HG03095 (cell line): ENCODE results near the gene MAP2K1.
"Not testable (repeated sequence)": the region's sequence is repeated elsewhere in the genome, so short reads cannot be mapped to it uniquely, and the experiment has no call there.

Source experiments
- ATAC-seq: cut with Tn5 transposase; IDR thresholded peaks from one replicate; pipeline ENCODE4 v1.9.1; 2021; ENCODE audit warnings: moderate library complexity; ENCODE audit not compliant: unreplicated experiment

The MAP2K1 gene

DNA sequence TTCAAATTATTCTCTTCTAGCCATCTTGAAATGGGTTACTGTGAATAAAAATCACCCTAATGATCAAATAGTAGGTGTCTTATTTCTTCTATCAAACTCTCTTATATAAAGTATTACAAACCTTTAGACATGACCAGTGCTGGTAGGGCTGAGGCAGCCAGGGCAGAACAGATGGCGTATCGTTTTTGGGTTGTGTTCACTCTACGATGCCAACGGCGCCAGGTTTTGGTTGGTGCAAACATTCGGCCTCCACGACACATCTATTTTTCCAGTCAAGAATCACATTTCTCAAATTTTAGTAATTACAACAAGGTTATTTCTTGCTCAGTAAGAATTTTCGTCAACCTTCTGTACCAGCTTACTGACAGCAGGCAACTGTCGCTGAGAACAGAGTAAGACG, 115.8 kb downstream of the MAP2K1 start:
- no peak for ATAC-seq

DNA sequence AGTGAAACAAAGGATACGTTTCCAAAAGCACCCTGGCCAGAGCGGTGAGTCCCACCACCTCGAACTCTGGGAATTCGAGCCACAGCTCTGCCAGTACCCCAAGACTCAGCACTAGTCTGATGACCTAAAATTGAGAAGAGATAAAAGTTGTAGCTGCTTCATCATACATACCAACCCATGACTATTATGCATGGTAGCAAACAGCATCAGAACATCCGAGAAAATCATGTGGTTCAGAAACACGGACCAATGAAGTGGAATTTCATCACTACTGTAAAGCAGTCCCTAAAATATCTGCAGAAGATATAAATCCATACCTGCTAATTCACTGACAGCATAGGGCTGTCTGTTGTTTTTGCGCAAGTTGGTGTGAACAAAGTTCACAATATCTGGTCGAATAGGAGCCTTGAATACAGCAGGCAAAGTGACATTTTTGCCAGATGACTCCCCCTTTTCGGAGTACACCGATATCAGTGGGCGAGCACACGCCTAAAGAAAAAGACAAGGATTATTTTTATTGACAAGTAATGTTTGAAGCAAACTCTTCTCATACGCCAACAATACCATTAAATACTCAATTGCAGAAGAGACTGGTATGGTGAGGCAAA, 116.4 kb downstream of the MAP2K1 start:
- ATAC-seq = not testable (repeated sequence)

DNA sequence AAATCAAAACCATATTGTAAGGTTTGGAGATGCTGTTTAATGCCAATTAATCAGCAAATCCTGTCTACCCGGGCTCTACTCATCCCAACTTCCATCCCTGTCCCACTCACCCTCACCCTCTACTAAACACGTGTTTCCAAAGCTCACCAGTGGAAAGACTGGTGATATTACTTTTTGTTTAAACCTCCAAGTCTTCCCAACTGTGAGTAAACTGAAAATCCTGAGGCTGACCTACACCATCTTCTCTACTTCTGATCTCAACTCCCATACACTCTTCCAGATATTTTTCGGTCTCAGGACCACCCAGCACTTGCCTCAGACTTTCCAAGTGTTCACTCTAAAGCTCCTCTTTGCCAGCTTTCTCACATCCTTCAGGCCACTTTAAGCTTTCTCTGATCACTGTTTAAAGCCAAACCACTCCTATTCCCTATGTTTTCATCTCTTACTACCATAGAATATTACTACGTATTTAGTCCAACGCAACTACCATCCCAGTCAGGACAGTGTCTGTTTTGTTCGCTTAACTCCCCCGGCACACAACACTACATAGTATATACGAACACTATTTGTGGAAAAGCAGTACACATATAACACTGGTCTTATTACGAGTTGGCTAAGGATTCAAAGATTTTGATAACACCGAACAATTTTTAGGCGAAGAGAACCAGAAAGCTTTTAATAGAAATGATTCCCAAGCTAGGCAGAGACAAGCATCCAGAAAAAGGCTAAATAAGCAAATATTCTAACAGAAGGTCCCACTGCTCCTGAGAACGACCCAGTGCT, 117.3 kb downstream of the MAP2K1 start:
- no peak for ATAC-seq

DNA sequence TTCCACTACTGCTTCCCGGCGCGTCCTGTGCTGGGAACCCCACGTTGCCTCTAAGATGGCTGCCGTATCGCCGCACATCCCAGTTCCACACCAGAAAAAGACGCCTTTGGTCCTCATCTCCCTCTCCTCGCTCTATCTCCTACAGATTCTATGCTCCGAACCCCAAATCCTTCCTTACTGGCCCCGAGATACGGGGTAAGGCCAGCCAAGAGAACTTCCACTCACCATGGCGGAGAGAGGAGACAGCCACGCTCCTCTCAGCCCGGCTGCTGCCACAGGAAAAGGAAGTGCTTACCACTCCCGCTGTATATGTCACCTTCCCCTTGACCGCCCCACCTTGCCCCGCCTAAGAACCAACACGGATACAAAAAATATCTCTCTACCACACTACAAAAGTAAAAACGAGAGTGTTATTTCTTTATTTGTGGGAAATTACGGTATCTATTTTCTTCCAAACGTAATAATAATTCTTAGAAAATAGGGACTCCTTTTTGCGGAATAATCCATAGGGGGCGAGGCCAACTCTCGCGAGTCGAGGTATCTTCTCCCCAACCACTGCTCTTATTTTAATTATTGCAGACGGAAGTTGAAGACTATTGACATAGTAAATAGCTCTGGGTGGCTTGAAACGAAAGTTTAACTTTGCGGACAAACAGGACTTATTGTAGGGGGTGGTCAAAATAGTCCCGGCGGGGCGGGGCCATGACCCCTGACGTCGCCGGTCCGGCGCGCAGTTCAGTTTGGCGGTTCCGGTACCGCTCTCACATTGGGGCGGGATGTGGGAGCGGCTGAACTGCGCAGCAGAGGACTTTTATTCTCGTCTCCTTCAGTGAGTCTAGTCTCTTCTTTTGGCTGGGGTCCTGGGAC, 118.1 kb downstream of the MAP2K1 start, which contains the start of the genes RPL4 and ZWILCH:
TSS of gene RPL4 (minus strand) at position 293 of the 867 bp plus-strand sequence. CDS start at position 228, 65 bp downstream.
TSS of gene ZWILCH (plus strand) at position 764 of the 867 bp plus-strand sequence. CDS start at position 777, 13 bp downstream.
- peak; percentile 67 for ATAC-seq

DNA sequence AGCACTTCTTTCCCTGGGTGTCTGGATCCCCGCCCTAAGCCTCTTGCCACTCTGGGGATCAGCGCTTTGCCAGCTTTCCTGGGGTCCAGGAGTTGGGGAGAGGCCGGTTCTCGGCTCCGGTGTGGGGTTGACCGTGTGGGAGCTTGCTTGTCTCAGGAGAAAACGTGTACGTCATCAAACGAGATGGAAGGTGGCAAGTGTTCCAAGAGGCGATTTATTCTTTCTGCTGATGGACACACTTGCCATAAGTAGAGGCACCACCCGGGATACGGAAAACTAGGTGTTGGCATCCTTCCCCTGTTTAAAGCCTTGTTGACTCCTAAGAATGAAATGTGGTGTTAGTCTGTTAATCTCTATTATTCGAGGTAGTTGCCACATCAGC, 118.7 kb downstream of the MAP2K1 start:
- ATAC-seq = peak; percentile 25

DNA sequence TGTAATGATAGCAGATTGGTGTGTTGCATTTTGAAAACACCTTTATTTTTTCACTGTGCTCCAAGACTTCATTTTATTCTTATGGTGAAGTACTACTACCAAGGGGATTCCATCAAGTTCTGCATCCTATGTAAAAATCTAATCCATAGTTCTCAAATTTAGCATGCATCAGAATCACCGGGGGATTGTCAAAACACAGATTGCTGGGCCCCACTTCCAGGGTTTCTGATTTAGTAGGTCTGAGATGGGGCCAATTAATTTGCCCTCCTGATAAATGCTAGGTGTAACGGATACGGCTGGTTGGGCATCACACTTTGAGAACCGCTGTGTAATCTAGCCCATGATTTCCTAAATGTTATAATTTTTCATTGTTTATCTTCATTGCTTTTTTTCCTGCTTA, 119.1 kb downstream of the MAP2K1 start:
- ATAC-seq = no peak

DNA sequence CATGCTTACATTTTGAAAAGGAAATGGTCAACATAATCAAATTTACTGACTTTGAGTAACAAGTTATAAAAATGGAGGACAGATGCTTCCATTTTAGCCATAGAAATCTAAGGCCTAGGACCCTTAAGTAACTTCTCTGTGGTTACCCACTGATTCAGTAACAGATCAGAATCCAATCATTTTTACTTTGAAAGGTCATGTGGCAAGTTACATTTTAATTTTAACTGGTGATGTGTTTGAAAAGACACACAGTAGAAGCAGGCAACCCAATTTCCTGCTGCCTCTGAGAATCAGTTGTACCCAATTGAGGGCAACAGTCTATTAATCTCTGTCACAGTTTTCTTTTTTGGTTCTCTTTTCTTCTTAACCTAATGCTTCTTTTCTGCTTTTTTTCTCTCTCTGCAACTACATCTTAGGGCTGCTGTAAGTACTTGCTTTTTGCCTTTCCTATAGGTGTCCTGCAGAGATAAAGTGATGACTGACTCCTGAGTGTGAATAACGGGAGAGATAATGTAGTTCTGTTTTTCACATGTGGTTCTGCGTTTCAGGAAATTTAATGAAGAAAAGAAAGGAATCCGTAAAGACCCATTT, 121.7 kb downstream of the MAP2K1 start:
- no peak for ATAC-seq

- no peak for ATAC-seq
Measured at GRCh38 chr15:66514586-66514985, 127.9 kb downstream of the MAP2K1 start.

DNA sequence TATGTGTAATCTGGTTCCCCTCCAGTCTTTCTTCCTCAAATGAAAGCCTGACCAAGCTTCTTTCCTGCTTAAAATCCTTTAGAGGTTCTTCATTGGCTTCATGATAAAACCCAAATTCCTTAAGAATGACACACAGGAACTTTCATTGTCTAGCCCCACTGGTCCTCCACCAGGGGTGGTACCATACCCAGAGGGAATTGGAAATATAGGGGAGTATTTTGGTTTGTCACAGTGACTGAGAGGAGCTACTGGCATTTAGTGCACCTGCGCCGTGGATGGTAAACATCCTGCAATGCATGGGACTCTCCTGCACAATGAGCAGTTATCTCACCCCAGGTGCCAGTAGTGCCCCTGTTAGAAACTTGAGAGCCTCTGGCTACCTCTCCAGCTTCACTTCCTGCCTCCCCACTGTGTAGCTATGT, 129.2 kb downstream of the MAP2K1 start:
- ATAC-seq = no peak

- no peak for ATAC-seq
Measured at GRCh38 chr15:66523926-66524325, 137.2 kb downstream of the MAP2K1 start.

DNA sequence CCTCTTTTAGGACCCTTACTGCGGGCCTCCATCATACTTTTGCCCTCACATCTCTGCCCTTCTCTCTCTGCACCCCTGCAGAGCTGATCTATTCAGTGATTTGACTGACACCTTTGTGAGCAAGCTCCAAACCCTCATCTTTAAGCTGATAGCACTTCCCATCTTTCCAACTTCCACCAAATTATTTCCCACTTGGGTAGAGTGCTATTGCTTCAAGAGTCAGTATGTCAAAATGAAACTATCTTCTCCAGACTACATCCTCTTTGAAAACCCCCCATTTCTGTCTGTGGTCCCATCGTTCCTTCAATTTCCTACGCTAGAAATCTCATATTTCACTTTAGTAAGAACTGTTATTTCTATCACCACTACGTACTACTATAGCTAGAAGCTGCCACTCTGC, 138.1 kb downstream of the MAP2K1 start:
- no peak for ATAC-seq

- ATAC-seq = no peak
Measured at GRCh38 chr15:66535056-66535455, 148.3 kb downstream of the MAP2K1 start.
